ENCODE measurements around the gene GDF10. TPM values are rescaled to one million over a fixed set of nuclear protein-coding genes. Genes with fewer than 3 reads are reported as not detected.

GDF10 gene
- polyA plus RNA-seq, 1 donor (not counting 4 experiments of a cell fraction or from before 2014, with no cell fraction given) = not detected

GRCh38 chr10:47354165-47354564 is 54.2 kb downstream of the GDF10 start:
- no peaks in the 10 kb centered on the region for H3K27me3 ChIP-seq (ENCODE audit: control insufficient read depth, extremely low read depth, insufficient read depth, low read length)
- no peaks in the 10 kb centered on the region for H3K9me3 ChIP-seq (ENCODE audit: control insufficient read depth, low read depth, low read length)
- H3K4me1 ChIP-seq (ENCODE audit: control insufficient read depth, extremely low read depth, insufficient read depth, low read length) = no peaks in the 10 kb centered on the region
- H3K9me1 ChIP-seq (ENCODE audit: control insufficient read depth, extremely low read depth, insufficient read depth, low read length) = no peaks in the 10 kb centered on the region
- FAIRE-seq (no peak), DNase-seq (ENCODE audit: low read depth, low spot score) (no peak)
- H2AFZ ChIP-seq (ENCODE audit: control insufficient read depth, low read length) = no peak overlapping the region
- no peak overlapping the region for H3K4me3 ChIP-seq (ENCODE audit: control insufficient read depth in 2 of 3, extremely low read depth in 1 of 3, insufficient read depth in 2 of 3, low read depth in 1 of 3, low read length in 3 of 3)
- no peaks in the 10 kb centered on the region for H3K79me2 ChIP-seq (ENCODE audit: control insufficient read depth, insufficient read depth, low read length)
- TF ChIP-seq CTCF (optimal IDR thresholded peaks at IDR 0.05 in 1 of 3, IDR thresholded peaks at IDR 0.05 in 1 of 3, conservative IDR thresholded peaks at IDR 0.05 in 1 of 3; ENCODE audit: extremely low read depth in 1 of 3, insufficient read depth in 2 of 3, low read length in 3 of 3) (peak in 1 of 3 experiments; percentile 22), EZH2 (IDR thresholded peaks at IDR 0.05; ENCODE audit: low read length) (no peak)
- H3K9ac ChIP-seq (ENCODE audit: control insufficient read depth, extremely low read depth, insufficient read depth, low read length) = no peak overlapping the region
- no peaks in the 10 kb centered on the region for H3K36me3 ChIP-seq (ENCODE audit: control insufficient read depth in 2 of 2, extremely low read depth in 1 of 2, insufficient read depth in 2 of 2, low read length in 2 of 2)
- H3K27ac ChIP-seq (ENCODE audit: control insufficient read depth, insufficient read depth, low read length) = no peak overlapping the region
- H4K20me1 ChIP-seq (ENCODE audit: control insufficient read depth, extremely low read depth, insufficient read depth, low read length) = no peaks in the 10 kb centered on the region
- no peak overlapping the region for H3K4me2 ChIP-seq (ENCODE audit: control insufficient read depth, extremely low read depth, insufficient read depth, low read depth, low read length)
- dilution Hi-C loops (cut with MboI; ENCODE audit: extremely low pct_ligation_motif_present, low sequenced_read_pairs) = no loop called here

- no peaks in the 10 kb centered on the region for H4K20me1 ChIP-seq (ENCODE audit: control insufficient read depth, extremely low read depth, insufficient read depth, low read length)
- no peaks in the 10 kb centered on the region for H3K36me3 ChIP-seq (ENCODE audit: control insufficient read depth in 2 of 2, extremely low read depth in 1 of 2, insufficient read depth in 2 of 2, low read length in 2 of 2)
- H2AFZ ChIP-seq (ENCODE audit: control insufficient read depth, low read length) = no peak overlapping the region
- no peaks in the 10 kb centered on the region for H3K79me2 ChIP-seq (ENCODE audit: control insufficient read depth, insufficient read depth, low read length)
- no peak overlapping the region for H3K4me2 ChIP-seq (ENCODE audit: control insufficient read depth, extremely low read depth, insufficient read depth, low read depth, low read length)
- no peaks in the 10 kb centered on the region for H3K27me3 ChIP-seq (ENCODE audit: control insufficient read depth, extremely low read depth, insufficient read depth, low read length)
- no peak for TF ChIP-seq EZH2 (IDR thresholded peaks at IDR 0.05; ENCODE audit: low read length)
- TF ChIP-seq CTCF (optimal IDR thresholded peaks at IDR 0.05 in 1 of 3, IDR thresholded peaks at IDR 0.05 in 1 of 3, conservative IDR thresholded peaks at IDR 0.05 in 1 of 3; ENCODE audit: extremely low read depth in 1 of 3, insufficient read depth in 2 of 3, low read length in 3 of 3) = no peak
- DNase-seq (ENCODE audit: low read depth, low spot score) (no peak), FAIRE-seq (no peak)
- H3K27ac ChIP-seq (ENCODE audit: control insufficient read depth, insufficient read depth, low read length) = no peak overlapping the region
- H3K4me3 ChIP-seq (ENCODE audit: control insufficient read depth in 2 of 3, extremely low read depth in 1 of 3, insufficient read depth in 2 of 3, low read depth in 1 of 3, low read length in 3 of 3) = no peak overlapping the region
- H3K4me1 ChIP-seq (ENCODE audit: control insufficient read depth, extremely low read depth, insufficient read depth, low read length) = no peaks in the 10 kb centered on the region
- dilution Hi-C loops (cut with MboI; ENCODE audit: extremely low pct_ligation_motif_present, low sequenced_read_pairs) = no loop called here
- H3K9me1 ChIP-seq (ENCODE audit: control insufficient read depth, extremely low read depth, insufficient read depth, low read length) = no peaks in the 10 kb centered on the region
- no peak overlapping the region for H3K9ac ChIP-seq (ENCODE audit: control insufficient read depth, extremely low read depth, insufficient read depth, low read length)
- H3K9me3 ChIP-seq (ENCODE audit: control insufficient read depth, low read depth, low read length) = no peaks in the 10 kb centered on the region
Measured at GRCh38 chr10:47354900-47355299, 54.9 kb downstream of the GDF10 start.

Measured in keratinocyte (primary cell).